Progenitor cell of endocrine pancreas (in vitro differentiated cells): ENCODE results near the gene GATA6. TPM values are rescaled to one million over a fixed set of nuclear protein-coding genes. Genes with fewer than 3 reads are reported as not detected.

Source experiments
- DNase-seq: peaks from one replicate; pipeline ENCODE4 v3.0.0; 2021; ENCODE audit warnings: low spot score; ENCODE audit not compliant: unreplicated experiment
- H3K27ac Mint-ChIP-seq: 2 replicates; pipeline ENCODE4 v1.8.0; 2021; ENCODE audit warnings: mild to moderate bottlenecking, moderate library complexity, mixed read lengths
- H3K27me3 Mint-ChIP-seq: 2 replicates; pipeline ENCODE4 v1.8.0; 2021; ENCODE audit warnings: mixed read lengths
- H3K36me3 Mint-ChIP-seq: 2 replicates; pipeline ENCODE4 v1.8.0; 2022; ENCODE audit warnings: mixed read lengths; ENCODE audit not compliant: insufficient read depth
- H3K4me1 Mint-ChIP-seq: 2 replicates; pipeline ENCODE4 v1.8.0; 2021; ENCODE audit warnings: low read depth, mixed read lengths
- H3K4me3 Mint-ChIP-seq: 2 replicates; pipeline ENCODE4 v1.8.0; 2021; ENCODE audit warnings: low read depth, mild to moderate bottlenecking, moderate library complexity, mixed read lengths
- H3K9me3 Mint-ChIP-seq: 2 replicates; pipeline ENCODE4 v1.8.0; 2021; ENCODE audit warnings: low read depth, mixed read lengths
- CTCF ChIP-seq: fragments of 200-600 bp; sonication (generic); IDR thresholded peaks from one replicate; pipeline ENCODE4 v1.5.0; 2021; ENCODE audit warnings: antibody characterized with exemption, mild to moderate bottlenecking; ENCODE audit not compliant: unreplicated experiment
- total RNA-seq: library from RNA; stranded (reverse); gene quantifications from 2 replicates; pipeline ENCODE4 v1.2.1, GENCODE V29; 2021

The GATA6 gene
- total RNA-seq, 1 donor from 2014 or later = 112 TPM

GRCh38 chr18:22166069-22166950 lies 3.1 kb upstream of the GATA6 start:
- peaks cover 3% of the 10 kb centered on the region for H3K36me3 Mint-ChIP-seq

GRCh38 chr18:22167091-22167470 lies 2.3 kb upstream of the GATA6 start:
- H3K4me1 Mint-ChIP-seq = peaks cover 26% of the 10 kb centered on the region
- peaks cover 3% of the 10 kb centered on the region for H3K36me3 Mint-ChIP-seq
- peak overlapping the region; percentile 93 for H3K4me3 Mint-ChIP-seq
- H3K9me3 Mint-ChIP-seq = no peaks in the 10 kb centered on the region
- no peak for TF ChIP-seq CTCF
- H3K27me3 Mint-ChIP-seq = no peaks in the 10 kb centered on the region
- H3K27ac Mint-ChIP-seq = peak overlapping the region; percentile 98
- DNase-seq = no peak

More at GRCh38 chr18:22166069-22166950, 3.1 kb upstream of the GATA6 start:
- peak overlapping the region; percentile 93 for H3K4me3 Mint-ChIP-seq
- H3K9me3 Mint-ChIP-seq = no peaks in the 10 kb centered on the region
- H3K27me3 Mint-ChIP-seq = no peaks in the 10 kb centered on the region
- DNase-seq = no peak
- peaks cover 30% of the 10 kb centered on the region for H3K4me1 Mint-ChIP-seq
- TF ChIP-seq CTCF = no peak
- H3K27ac Mint-ChIP-seq = peak overlapping the region; percentile 98

GRCh38 chr18:22167471-22168241 lies 1.7 kb upstream of the GATA6 start:
- Mint-ChIP-seq H3K36me3 (peaks cover 8% of the 10 kb centered on the region), H3K27ac (peak overlapping the region; percentile 98), H3K9me3 (no peaks in the 10 kb centered on the region), H3K27me3 (no peaks in the 10 kb centered on the region), H3K4me1 (peaks cover 27% of the 10 kb centered on the region), H3K4me3 (peak overlapping the region; percentile 93)
- no peak for TF ChIP-seq CTCF
- no peak for DNase-seq

GRCh38 chr18:22168360-22168921 lies 948 bp upstream of the GATA6 start:
- Mint-ChIP-seq H3K36me3 (peaks cover 16% of the 10 kb centered on the region), H3K27me3 (no peaks in the 10 kb centered on the region), H3K27ac (peak overlapping the region; percentile 98), H3K9me3 (no peaks in the 10 kb centered on the region), H3K4me1 (peaks cover 28% of the 10 kb centered on the region), H3K4me3 (peak overlapping the region; percentile 93)
- no peak for DNase-seq
- peak; percentile 8 for TF ChIP-seq CTCF

GRCh38 chr18:22169889-22170420 lies 566 bp downstream of the GATA6 start:
- Mint-ChIP-seq H3K27ac (peak overlapping the region; percentile 98), H3K4me1 (peaks cover 30% of the 10 kb centered on the region), H3K36me3 (peaks cover 25% of the 10 kb centered on the region), H3K9me3 (no peaks in the 10 kb centered on the region), H3K27me3 (no peaks in the 10 kb centered on the region), H3K4me3 (peak overlapping the region; percentile 93)
- DNase-seq = no peak
- TF ChIP-seq CTCF = no peak
